Fibroblast of skin of right quadriceps (primary cell): ENCODE measurements around the gene SOWAHB.

ENCODE experiments used
- DNase-seq: peaks from one replicate; pipeline ENCODE4 v3.0.0-alpha.2; 2013

Gene SOWAHB, protein sequence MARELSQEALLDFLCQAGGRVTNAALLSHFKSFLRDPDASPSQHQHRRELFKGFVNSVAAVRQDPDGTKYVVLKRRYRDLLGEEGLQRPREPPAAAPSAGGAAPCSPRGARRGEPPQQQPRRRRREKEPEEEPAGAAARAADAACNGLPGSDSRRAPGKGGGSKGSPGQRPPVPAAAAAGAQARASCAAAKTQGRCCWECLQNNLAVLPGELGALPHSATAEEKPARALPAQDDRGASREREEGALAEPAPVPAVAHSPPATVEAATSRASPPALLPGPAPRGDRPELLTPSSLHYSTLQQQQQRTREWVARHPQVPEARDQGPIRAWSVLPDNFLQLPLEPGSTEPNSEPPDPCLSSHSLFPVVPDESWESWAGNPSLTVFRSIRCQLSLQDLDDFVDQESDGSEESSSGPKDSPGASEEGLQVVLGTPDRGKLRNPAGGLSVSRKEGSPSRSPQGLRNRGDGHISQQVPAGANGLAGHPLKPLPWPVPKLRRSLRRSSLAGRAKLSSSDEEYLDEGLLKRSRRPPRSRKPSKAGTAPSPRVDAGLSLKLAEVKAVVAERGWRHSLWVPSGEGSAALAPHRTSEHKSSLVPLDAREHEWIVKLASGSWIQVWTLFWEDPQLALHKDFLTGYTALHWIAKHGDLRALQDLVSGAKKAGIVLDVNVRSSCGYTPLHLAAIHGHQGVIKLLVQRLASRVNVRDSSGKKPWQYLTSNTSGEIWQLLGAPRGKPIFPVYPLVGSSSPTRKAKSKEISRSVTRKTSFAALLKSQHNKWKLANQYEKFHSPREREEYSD

DNA sequence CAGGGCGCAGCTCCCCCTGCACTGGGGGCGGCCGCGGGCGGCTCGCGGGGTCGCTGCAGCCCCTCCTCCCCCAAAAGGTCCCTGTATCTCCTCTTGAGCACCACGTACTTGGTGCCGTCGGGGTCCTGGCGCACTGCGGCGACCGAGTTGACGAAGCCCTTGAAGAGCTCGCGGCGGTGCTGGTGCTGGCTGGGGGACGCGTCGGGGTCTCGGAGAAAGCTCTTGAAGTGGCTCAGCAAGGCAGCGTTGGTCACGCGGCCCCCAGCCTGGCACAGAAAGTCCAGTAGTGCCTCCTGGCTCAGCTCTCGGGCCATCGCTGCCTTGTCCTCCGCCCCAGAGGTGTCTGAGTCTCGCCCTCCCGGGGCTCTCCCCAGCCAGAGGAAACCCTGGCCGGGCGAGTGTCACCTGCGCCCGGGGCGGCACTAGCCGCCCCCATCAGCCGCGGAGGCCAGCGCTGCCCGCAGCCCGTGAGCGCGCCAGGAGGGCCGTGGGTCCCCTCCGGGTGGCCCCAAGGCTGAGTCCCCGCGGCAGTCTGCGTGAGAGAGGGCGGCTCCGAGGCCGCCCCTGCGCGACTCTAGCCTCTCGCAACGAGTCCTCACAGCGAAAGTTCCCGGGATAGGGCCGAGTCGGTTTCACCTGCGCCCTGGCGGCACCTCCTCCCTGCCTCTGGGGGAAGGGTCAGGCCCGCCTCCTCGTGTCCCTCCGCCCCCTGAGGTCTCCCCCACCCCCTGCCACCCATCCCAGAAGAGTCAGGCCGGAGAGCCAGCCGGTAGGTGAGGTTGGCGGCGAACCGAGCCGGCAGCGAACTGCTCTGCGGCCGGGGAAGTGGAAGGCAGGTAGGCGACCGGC, at the start of gene SOWAHB:
SOWAHB (minus strand) TSS at position 609 of the 849 bp plus-strand sequence; CDS start at position 314, 295 bp downstream.
- no peak for DNase-seq

DNA sequence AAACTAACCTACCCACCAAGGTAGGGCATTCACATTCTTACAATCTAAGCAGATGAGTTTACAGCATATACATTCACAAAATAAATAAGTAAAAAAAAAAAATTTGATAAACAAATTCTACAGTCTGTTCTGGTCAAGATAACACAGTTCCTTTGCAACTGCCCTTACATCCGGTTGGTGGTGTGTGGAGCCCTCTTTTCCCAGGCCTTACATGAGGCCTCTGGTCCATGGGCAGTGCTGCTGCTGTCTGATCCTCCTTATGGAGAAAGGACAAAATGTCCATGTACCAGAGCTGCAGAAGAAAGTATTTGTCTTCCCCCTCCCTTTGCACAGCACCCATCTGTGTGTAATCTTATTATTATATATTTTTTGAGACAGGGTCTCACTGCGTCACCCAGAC, 49.4 kb upstream of the SOWAHB start:
- no peak for DNase-seq

DNA sequence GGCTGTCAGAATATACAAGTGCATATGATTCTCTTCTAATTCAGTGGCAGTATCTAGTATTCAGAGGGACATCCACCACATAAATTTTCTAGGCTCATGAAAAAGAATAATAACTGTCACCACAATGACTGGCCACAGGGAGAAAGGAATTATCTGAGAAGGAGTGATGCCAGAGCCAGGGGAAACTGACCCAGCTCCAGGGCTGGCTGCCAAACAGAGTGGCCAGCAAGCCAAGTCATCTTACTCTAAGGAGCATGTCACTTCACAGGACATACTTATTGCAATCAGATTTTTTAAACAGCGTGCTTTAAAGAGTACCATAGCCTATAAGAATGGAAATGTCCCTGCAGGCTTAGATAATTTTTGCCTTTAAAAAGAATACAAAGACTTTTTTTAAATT, 45.8 kb upstream of the SOWAHB start:
- DNase-seq: no peak

DNA sequence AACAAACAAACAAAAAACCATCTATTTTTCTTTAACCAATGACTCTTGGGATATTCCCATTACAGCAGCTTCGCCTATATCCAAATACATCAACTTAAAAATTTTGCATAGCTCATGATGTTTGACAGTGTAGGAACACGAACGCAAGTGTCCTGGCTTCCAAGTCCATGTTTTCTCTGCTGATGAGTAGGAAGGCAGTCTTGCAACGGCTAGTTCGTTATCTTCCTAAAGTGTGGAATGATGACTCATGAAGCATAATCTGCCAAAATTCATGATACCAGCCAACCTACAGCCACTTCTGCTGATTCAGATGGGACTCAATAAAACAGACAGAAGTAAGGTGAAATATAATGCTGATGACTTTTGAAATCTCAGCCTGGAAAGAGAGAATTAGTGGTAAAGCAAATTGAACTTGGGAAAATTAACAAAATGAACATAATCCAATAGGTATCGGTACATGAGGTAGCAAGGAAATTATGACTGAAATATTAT, 45.2 kb upstream of the SOWAHB start:
- peak; percentile 49 for DNase-seq

GRCh38 chr4:76939184-76939583, 41.2 kb upstream of the SOWAHB start:
- DNase-seq: no peak

DNA sequence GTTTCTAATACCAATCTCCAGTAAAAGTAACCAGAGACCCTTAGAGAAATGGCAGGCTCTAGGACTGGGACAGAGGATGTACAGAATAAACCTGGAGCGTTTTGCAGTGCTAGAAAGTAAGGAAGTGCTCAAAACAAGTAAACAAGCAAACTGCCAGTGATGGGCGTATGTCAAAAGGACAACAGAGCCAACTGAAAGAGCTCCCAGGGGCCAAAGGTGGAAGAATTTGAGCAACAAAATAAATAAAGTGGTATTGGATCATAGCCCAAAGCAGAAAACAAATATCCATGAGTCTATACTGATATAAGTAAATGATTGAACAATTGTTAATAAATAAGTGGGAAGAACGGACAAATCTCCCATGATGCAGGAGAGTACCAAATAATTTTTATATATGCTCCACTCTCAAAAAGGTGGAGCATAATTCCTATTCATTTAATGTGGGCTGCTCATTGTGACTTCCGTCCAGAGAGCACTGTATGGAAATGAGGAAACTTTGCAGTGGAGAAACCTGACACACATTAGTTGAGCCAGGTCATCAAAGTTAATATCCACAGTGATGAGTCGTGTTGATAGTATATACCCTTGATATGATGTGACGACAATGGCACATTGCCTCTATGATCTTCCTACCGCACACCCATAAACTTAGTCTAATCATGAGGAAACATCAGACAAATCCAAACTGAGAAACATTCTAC, 33.8 kb upstream of the SOWAHB start:
- no peak for DNase-seq

DNA sequence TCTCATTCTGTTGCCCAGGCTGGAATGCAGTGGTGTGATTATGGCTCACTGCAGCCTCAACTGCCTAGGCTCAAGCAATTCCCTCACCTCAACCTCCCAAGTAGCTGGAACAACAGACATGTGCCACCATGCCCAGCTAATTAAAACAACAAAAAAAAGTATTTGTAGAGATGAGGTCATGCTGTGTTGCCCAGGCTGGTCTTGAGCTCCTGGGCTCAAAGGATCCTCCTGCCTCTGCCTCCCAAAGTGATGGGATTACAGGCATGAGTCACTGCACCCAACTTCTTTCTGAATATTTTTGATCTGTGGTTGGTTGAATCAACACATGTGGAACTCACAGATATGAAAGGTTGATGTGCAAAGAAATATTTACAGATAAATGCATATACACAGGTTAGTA, 33.1 kb upstream of the SOWAHB start:
- peak; percentile 22 for DNase-seq

DNA sequence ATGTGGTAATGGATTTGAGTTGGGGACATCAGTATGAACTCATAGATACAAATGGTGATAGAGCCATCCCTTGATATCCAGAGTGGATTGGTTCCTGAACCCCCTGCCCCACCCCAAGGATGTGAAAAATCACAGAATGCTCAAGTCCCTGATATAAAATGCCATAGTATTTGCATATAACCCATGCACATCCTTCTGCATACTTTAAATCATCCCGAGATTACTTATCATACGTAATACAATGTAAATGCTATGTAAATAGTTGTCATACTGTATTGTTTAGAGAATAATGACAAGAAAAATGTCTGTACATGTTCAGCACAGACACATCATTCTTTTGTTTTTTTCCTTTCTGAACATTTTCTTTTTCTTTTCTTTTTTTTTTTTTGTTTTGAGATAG, 32.7 kb upstream of the SOWAHB start:
- no peak for DNase-seq

DNA sequence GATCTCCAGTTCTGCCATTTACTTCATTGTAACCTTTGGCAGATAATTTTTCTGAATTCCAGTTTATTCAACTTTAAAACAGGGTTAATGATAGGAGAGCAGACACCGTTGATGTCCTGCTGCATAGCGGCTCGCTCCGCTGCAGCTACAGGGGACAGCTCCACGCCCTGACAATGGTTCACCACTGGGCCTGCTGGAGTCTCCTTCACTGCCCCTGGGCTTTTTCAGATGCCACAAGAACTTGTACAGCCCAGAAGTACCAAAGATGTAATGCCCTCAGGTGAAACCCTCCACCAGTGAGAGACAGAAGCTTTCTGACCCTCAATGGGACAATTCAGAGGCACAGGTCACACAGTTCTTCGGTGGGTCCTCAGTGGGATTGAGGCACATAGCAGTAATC, 28.9 kb upstream of the SOWAHB start:
- no peak for DNase-seq

- no peak for DNase-seq
These were observed 25.8 kb upstream of the SOWAHB start for GRCh38 chr4:76923619-76924357.

DNA sequence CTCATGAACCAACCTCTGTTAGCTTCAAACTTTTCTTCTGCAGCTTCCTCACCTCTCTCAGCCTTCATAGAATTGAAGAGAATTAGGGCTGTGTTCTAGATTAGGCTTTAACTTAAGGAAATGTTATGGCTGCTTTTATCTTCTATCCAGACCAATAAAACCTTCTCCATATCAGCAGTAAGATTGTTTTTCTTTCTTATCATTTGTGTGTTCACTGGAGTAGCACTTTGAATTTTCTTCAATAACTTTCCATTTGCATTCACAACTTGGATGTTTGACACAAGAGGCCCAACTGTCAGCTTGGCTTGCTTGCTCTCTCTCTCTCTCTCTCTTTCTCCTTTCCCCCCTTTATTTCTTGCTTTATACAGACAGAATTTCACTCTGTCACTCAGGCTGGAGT, 22.8 kb upstream of the SOWAHB start:
- no peak for DNase-seq

DNA sequence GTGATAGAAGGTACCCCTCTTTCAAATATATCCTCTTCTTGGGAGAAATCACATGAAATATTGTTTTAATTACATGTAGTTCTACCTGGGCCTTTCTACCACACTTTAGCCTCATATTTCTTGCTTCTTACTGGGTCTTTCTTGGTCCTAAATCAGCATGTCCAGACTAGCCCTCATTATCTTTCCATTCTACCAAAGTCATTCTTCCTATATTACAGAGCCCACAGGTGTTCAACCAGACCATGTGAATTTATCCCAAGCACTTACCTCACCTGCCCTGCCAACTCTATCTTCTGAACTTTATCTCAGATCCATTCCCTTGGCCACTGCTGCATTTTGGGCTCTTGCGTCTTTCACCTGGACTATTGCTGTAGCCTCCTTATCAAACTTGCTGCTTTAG, 11.8 kb upstream of the SOWAHB start:
- DNase-seq: no peak

- DNase-seq: peak; percentile 89
These were observed 7.6 kb upstream of the SOWAHB start for GRCh38 chr4:76905521-76905920.

DNA sequence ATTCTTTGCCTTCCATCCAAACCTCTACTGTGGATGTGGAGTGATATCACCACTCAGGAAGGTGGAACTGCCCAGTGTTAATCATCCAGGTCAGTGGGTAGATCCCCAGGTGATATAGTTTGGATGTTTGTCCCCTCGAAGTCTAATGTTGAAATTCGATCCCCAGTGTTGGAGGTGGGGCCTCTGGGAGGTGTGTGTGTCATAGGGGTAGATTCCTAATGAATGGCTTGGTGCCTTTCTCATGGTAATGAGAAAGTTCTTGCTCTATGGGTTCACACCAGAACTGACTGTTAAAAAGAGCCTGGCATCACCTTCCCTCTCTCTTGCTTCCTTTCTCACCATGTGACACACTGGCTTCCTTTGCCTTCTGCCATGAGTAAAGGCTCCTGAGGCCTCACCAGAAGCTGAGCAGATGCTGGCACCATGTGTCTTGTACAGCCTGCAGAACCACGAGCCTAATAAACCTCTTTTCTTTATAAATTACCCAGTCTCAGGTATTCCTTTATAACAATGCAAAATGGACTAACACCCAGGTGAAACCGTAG, 6.8 kb upstream of the SOWAHB start:
- DNase-seq: no peak

DNA sequence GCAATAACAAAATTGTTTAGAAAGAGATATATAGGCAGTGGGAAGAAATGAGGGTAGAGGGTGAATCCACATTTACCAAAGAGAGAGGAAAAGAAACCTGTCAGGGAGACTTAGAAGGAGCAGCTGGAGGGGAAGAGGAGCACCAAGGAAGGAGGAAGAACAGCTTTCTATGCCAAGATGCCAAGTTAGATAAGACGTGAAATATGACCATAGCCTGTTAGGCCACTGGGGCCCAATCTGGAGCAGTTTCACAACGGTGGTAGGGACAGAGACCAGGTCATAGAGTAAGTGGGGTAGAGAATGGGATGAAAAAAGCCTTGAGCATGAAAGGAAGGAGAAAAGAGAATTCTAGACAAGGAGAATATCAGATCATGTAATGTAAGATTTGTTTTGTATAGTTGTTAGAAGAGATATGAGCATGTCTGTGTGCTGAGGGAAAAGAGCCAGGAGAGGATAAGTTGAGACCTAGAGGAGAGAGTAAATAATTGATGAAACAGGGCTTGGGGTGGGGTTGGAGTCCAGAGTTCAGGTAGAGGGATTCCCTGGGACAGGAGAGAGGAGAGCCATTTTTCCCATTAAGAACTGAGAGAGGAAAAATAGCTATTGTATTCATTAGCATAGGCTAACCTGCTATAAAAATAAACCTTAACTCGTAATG, 4.4 kb upstream of the SOWAHB start:
- no peak for DNase-seq

- no peak for DNase-seq
These were observed 1.2 kb upstream of the SOWAHB start for GRCh38 chr4:76898949-76899645.

- no peak for DNase-seq
These were observed 395 bp upstream of the SOWAHB start for GRCh38 chr4:76898385-76898692.

- DNase-seq: no peak
These were observed 1.1 kb downstream of the SOWAHB start for GRCh38 chr4:76896614-76897535.

DNA sequence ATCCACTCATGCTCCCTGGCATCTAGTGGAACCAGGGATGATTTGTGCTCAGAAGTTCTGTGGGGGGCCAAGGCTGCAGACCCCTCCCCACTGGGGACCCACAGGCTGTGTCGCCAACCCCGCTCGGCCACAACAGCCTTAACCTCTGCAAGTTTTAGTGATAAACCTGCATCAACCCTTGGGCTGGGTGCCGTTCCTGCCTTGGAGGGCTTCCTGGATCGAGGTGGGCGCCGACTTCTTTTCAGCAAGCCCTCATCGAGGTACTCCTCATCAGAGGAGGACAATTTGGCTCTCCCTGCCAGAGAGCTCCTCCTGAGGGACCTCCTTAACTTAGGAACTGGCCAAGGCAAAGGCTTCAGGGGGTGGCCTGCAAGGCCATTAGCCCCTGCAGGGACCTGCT, 1.9 kb downstream of the SOWAHB start:
- DNase-seq: no peak
